ENCODE results near the gene DUOXA1.

DNA sequence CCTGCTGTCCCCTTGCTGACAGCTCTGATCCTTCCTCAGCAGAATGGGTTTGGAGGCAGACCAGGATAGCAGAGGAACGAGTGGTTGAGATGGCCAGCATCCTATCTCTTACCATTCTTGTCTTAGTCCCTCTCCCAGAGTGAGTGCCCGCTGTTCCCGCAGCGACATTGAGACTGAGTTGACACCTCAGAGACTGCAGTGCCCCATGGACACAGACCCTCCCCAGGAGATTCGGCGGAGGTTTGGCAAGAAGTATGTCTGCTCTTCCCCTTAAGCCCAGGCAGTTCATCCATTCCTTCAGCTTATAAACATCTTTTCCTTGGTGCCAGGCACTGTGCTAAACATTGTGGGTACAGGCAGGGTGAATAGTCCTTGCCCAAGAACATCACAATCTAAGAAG lies 21.3 kb upstream of the DUOXA1 start:
- TF ChIP-seq, protein P1, sequence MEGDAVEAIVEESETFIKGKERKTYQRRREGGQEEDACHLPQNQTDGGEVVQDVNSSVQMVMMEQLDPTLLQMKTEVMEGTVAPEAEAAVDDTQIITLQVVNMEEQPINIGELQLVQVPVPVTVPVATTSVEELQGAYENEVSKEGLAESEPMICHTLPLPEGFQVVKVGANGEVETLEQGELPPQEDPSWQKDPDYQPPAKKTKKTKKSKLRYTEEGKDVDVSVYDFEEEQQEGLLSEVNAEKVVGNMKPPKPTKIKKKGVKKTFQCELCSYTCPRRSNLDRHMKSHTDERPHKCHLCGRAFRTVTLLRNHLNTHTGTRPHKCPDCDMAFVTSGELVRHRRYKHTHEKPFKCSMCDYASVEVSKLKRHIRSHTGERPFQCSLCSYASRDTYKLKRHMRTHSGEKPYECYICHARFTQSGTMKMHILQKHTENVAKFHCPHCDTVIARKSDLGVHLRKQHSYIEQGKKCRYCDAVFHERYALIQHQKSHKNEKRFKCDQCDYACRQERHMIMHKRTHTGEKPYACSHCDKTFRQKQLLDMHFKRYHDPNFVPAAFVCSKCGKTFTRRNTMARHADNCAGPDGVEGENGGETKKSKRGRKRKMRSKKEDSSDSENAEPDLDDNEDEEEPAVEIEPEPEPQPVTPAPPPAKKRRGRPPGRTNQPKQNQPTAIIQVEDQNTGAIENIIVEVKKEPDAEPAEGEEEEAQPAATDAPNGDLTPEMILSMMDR (IDR thresholded peaks at IDR 0.05), result no peak
- no peak for TF ChIP-seq POLR2A (IDR thresholded peaks at IDR 0.05)
- TF ChIP-seq EP300 (IDR thresholded peaks at IDR 0.05), result no peak

Measured in tibial nerve (tissue), 4 donors.